Stimulated activated naive CD8-positive, alpha-beta T cell treated with anti-CD3 and anti-CD28 coated beads, Interleukin-15, amount 100 ng/mL, for 72 hours (primary cell): ENCODE results near the gene PTPRCAP.

Source experiments
- ATAC-seq: fragments of 150-1000 bp; cut with Tn5 transposase; 2 replicates; pipeline ENCODE4 v1.10.0; 2021; ENCODE audit warnings: mild to moderate bottlenecking, moderate library complexity
- DNase-seq, 2 donors: peaks; one replicate each; pipeline ENCODE4 v3.0.0; 2021 to 2022
- H3K27ac Mint-ChIP-seq, 2 donors: one replicate each; pipeline ENCODE4 v1.8.0; 2022; ENCODE audit warnings: mild to moderate bottlenecking in 2 of 2, mixed read lengths in 2 of 2, moderate library complexity in 2 of 2
- H3K27me3 Mint-ChIP-seq: one replicate; pipeline ENCODE4 v1.8.0; 2022; ENCODE audit warnings: mixed read lengths
- H3K4me1 Mint-ChIP-seq: one replicate; pipeline ENCODE4 v1.8.0; 2022; ENCODE audit warnings: mild to moderate bottlenecking, mixed read lengths
- H3K4me3 Mint-ChIP-seq, 2 donors: one replicate each; pipeline ENCODE4 v1.8.0; 2022; ENCODE audit warnings: mild to moderate bottlenecking in 2 of 2, mixed read lengths in 2 of 2, moderate library complexity in 1 of 2
- H3K9me3 Mint-ChIP-seq, 2 donors: one replicate each; pipeline ENCODE4 v1.8.0; 2022; ENCODE audit warnings: mixed read lengths in 2 of 2

The PTPRCAP gene

DNA sequence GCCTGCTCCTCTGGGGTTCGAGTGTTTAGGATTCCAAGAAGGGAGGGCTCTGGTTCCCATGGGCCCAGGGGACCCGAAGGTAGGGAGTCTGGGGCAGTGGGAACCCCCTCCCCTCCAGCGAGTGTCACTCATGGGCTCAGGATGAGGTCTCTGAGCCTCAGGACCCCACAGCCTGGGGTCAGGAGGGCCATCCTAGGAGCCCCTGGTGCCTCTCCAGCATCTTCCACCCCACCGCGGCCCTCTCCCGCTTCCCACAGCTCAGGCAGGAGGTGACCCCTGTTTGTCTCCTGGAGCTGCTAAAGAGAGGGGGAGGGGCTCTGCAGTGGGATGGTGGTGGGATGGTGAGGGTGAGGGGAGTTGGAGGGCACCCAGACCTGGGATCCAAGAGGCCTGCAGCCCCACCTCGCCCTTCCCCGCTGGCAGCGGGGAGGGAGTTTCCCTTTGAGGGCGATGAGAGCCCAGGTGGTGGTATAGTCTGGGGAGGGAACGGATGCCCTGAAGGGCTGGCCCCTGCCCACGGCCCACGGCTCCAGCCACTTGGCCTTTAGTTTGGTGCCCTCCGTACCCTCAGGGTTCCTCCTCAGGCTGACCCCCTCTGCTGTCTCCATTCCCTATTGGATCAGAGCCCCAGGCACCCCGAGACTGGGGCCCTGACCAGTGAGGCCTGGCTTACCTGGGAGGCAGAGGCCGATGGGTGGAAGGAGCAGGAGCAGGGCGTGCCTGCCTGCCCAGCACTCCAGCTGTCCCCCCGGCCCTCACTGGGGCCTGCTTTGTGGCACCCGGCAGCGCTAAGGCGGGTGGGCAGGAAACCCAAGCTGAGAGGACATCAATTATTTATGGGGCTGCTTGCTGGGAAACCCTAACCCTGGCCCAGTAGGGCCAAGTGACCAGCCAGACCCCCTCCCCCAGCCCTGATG lies 16.6 kb upstream of the PTPRCAP start:
- H3K9me3 Mint-ChIP-seq: no peaks in the 10 kb centered on the region
- no peak overlapping the region for H3K4me3 Mint-ChIP-seq

DNA sequence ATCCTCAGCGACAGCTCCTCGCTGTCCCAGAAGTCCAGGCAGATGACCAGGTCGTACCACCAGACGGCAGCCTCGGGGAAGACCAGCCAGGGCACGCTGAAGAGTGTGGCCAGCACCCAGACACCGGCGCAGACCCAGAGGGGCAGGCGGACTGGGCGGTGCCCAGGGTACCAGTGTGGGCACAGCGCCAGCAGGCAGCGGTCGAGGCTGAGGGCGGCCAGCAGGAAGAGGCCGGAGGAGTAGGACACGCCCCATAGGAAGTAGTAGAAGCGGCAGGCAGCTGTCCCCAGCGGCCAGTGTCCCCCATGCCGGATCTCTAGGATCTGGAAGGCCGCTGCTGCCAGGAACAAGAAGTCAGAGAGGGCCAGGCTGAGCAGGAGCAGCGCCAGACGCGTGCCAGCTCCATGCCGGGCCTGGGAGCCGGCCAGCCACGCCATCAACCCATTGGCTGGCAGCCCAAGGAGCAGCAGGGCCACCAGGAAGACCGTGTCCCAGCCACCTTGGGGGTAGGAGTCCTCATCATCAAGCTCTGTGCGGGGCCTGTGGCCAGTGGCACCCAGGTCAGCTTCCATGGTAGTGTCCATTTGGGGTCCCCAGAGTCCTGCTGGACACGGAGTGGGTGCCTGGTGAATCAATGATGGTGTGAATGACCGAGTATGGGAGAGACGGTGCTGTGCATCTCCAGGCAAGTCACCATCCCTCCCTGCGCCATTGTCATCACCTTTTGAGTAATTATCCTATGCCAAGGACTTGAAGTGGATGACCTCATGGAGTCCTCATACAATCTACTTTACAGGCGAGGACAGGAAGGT lies 14.9 kb upstream of the PTPRCAP start, which contains the start of gene GPR152:
TSS of gene GPR152 (minus strand) at position 589 of the 812 bp plus-strand sequence. CDS start at position 584, 5 bp downstream.
- H3K27ac Mint-ChIP-seq: peak within 1 kb of the TSS in 1 of 2 donors; percentile 59
- H3K27me3 Mint-ChIP-seq: peaks cover 7% of the 10 kb centered on the region
- H3K9me3 Mint-ChIP-seq: no peaks in the 10 kb centered on the region
- ATAC-seq: no peak
- peaks cover 46% of the 10 kb centered on the region for H3K4me1 Mint-ChIP-seq
- no peak for DNase-seq
- H3K4me3 Mint-ChIP-seq: no peak within 1 kb of the TSS

More for the DNA sequence above, 16.6 kb upstream of the PTPRCAP start:
- ATAC-seq (no peak), DNase-seq (no peak)
- Mint-ChIP-seq H3K27ac (no peak overlapping the region), H3K27me3 (peaks cover 6% of the 10 kb centered on the region), H3K4me1 (peaks cover 33% of the 10 kb centered on the region)

DNA sequence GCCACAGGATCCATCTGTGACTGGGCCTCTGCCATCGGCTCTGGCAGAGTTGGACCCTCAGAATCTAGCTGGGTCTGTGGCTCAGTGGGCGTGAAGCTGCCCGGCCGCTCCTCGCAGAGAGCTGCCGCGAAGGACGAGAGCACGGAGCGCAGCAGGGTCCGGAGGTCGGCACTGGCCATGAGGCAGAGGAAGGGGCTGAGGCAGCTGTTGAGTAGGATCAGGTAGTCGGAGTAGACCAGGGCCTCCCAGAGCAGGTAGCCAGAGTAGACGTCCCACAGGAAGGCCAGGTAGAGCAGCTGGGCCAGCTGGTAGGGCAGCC lies 14.1 kb upstream of the PTPRCAP start:
- ATAC-seq (no peak), DNase-seq (no peak)
- H3K4me3 Mint-ChIP-seq: no peak overlapping the region
- peak overlapping the region in 1 of 2 donors; percentile 27 for H3K27ac Mint-ChIP-seq
- no peaks in the 10 kb centered on the region for H3K9me3 Mint-ChIP-seq
- H3K27me3 Mint-ChIP-seq: peaks cover 7% of the 10 kb centered on the region
- peaks cover 48% of the 10 kb centered on the region for H3K4me1 Mint-ChIP-seq

DNA sequence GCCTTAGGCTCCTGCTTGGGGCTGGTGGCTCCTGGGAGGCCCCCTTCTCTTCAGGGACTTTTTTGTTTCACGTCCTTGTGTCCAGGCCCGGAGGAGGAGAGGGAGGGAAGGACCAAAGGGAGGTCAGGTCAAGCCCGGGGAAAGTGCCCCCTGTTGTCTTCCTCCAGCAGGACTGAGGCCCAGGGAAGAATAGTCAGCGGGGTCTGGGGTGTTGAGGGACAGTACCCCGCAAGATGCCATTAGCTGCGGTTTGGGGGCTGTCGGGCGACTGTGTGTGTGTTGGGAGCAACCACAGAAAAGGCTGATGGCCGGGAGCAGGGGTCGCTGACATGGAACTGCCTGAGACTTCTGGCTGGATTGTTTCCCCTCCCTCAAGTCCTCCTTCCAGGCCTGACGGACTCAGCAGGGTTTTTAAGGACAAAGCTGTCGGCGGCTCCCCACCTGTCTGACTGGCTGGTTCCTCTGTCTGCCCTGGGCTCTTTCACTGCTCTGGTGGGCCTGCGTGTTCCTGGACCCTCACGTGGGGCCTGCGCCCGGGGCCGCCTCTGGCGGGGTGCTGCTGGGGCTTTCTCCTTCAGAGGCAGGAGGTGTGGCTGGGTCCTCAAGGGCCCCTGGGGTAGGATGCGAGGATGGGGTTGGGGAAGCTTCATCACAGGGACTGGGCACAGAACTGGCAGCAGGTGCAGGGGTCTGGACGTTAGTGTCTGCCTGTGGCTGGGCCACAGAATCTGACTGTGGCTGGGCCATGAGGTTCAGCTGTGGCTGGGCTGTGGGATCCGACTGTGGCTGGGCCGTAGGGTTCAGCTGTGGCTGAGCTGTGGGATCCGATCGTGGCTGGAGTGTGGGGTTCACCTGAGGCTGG lies 13.5 kb upstream of the PTPRCAP start:
- Mint-ChIP-seq H3K4me3 (no peak overlapping the region), H3K27me3 (peaks cover 7% of the 10 kb centered on the region), H3K27ac (peak overlapping the region in 1 of 2 donors; percentile 91), H3K9me3 (no peaks in the 10 kb centered on the region), H3K4me1 (peaks cover 54% of the 10 kb centered on the region)
- ATAC-seq (no peak), DNase-seq (no peak)

DNA sequence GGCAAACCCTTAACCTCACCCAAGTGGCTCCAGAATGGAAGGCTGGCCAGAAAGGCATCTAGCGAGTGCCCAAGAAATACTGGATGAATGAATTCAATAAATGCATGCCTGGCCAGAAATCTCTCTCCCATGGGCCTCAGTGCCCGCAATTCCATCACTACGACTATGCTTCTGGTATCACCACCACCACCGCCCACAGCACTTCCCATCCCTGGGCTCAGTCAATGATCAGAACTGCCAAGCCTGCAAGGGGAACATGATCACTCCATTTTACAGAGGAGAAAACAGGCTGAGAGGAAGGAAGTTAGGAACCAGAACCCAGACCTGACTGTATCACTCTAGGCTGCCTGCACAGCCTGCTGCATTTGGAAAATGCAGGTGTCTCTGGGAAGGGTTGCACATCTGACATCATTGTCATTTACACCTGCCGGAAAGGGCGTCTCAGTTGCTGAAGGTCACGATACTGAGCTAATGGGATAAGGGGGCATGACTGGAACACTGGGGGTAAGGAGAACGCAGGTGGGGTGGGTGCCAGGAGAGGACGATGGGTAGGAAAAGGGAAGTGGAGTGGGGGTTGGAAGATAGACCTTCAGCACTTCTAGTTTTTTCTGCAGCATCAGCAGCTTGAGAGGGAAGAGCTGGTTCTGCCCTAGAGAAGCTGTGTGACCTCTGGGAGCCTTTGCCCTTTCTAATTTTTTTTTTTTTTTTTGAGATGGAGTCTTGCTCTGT lies 11.8 kb upstream of the PTPRCAP start:
- no peak for ATAC-seq

DNA sequence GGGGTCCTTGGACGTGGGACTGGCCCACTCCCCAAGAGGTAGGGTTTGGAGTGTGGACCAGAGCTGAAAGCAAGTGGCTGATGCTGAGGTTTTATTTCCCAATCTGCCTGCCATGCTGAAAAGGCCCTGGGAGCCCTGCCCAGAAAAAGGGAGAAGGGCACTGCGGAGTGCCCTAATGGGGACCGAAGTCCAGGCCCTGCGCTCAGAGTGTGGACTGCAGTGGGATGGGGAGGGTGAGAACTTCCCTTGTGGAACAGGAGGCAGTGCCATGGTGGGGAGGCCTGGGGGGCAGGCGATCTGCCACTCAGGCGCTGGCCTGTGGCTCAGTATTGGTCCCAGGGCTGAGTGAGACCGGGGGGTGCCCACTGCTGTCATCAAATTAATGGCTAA lies 10.7 kb upstream of the PTPRCAP start:
- no peak for ATAC-seq
- H3K4me3 Mint-ChIP-seq: no peak overlapping the region
- H3K4me1 Mint-ChIP-seq: peaks cover 71% of the 10 kb centered on the region
- peaks cover 7% of the 10 kb centered on the region for H3K27me3 Mint-ChIP-seq
- H3K27ac Mint-ChIP-seq: peak overlapping the region; percentile 63 to 85
- no peak for DNase-seq
- H3K9me3 Mint-ChIP-seq: no peaks in the 10 kb centered on the region

More for the DNA sequence above, 11.8 kb upstream of the PTPRCAP start:
- Mint-ChIP-seq H3K27ac (peak overlapping the region in 1 of 2 donors; percentile 86), H3K4me3 (peak overlapping the region in 1 of 2 donors; percentile 3), H3K9me3 (no peaks in the 10 kb centered on the region), H3K4me1 (peaks cover 65% of the 10 kb centered on the region), H3K27me3 (peaks cover 7% of the 10 kb centered on the region)
- DNase-seq: no peak

DNA sequence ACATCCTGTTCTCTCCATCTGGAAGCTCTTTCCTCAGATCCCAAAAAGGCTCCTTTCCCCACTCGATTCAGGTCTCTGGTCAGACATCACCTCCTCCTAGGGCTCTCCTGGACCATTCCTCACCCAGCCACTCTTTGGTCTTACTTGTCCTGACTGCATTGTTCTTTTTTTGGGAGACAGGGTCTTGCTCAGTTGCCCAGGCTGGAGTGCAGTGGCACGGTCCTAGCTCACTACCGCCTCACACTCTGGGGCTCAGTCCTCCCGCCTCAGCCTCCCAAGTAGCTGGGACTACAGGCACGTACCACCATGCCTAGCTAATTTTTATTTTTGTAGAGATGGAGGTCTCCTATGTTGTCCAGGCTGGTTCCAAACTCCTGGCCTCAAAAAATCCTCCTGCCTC lies 8.0 kb upstream of the PTPRCAP start:
- Mint-ChIP-seq H3K27me3 (peaks cover 7% of the 10 kb centered on the region), H3K9me3 (no peaks in the 10 kb centered on the region), H3K4me1 (peaks cover 85% of the 10 kb centered on the region), H3K27ac (peak overlapping the region; percentile 64 to 84), H3K4me3 (peak overlapping the region; percentile 86)
- DNase-seq: no peak
- no peak for ATAC-seq

DNA sequence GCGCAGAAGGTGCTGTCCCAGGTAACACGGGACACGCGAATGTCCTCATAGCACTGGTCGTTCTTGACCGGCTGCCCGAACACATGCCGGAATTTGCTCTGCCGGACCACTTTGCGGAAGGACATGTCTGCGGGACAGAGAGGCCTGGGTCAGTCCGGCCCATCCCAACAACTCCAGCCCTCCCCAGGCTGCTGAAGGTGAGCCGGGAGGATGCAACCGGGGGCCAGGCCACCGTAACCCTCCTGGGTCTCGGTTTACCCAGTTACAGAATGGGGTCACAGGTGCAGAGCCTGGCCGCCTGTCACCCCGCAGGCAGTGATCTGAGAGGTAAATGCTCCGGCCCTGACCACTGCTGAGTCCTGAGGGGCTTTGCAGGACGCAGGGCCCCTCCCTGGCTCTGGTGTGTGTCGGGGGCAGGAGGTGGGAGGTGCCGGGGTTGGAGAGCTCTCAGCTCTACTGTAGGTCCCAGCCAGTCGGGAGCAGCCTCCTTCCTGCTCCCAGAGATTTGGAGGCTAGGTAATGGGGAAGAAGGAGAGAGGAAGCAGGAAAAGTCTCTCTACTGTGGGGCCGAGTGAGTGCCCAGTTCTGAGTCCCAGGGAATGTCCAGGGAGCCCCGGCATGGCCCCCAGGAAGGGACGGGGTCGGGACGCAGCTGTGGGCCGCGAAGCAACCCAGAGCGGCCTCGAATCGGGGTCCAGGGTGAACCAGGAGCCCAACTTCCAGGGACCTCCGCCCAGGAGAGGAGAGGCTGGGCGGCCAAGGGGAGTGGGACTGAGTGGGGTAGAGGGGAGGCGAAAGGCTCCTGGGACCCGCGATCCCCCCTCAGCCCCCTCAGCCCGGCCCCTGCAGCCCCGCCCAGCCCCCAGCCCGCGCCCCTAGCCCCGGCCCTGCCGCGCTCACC lies 5.3 kb upstream of the PTPRCAP start:
- ATAC-seq (no peak), DNase-seq (no peak)
- peaks cover 90% of the 10 kb centered on the region for H3K4me1 Mint-ChIP-seq
- H3K27me3 Mint-ChIP-seq: no peaks in the 10 kb centered on the region
- peak overlapping the region; percentile 77 to 89 for H3K4me3 Mint-ChIP-seq
- no peaks in the 10 kb centered on the region for H3K9me3 Mint-ChIP-seq
- H3K27ac Mint-ChIP-seq: peak overlapping the region; percentile 88

DNA sequence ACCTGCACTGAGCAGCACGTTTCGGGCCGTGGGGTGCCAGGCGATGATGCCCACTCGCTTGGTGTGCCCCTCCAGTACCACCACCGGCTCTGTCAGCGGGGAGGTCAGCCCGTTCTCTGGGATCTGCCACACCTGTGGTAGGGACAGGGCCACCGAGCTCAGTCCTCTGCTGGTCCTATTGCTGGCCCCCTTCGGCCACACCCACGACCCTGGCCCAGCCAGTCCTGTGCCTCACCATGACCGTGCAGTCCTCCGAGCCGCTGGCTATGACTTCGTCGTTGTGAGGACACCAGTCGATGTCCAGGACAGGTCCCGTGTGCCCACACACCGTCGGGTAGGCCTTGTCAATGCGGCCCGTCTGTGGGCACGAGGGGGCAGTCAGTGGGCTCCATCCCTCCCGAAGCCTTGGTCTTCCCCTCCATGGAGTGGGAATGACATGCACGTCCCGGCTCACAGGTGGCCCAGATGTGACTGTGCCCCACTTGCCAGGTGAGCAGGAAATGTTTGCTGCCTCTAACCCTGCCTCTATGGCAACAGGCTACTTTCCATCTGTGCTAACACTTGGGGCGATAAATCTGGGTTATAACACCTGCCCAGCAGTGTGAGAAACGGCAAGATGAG lies 4.4 kb upstream of the PTPRCAP start:
- Mint-ChIP-seq H3K9me3 (no peaks in the 10 kb centered on the region), H3K27ac (no peak overlapping the region), H3K4me1 (peaks cover 86% of the 10 kb centered on the region), H3K27me3 (no peaks in the 10 kb centered on the region), H3K4me3 (peak overlapping the region in 1 of 2 donors; percentile 89)
- no peak for ATAC-seq
- DNase-seq: no peak

DNA sequence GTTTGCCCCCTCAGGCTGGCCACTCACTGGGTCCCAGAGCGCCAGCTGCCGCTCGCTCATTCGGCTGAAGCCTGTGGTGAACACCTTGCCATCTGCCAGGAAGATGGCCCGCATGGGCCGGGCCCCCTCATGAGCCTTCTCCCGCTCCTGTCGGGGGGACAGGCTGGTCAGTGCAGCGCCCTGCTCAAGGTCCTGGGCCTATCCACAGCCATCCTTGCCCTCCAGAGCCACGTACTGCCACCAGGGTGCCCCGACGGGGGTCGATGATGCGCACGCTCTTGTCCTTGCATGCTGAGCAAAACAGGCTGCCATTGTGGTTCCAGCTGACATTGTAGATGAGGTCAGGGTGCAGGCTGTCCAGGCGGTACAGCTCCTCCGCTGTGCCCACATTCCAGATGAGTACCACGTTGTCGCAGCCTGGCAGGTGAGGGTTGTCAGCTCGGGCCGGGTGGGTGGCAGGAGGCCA lies 3.6 kb upstream of the PTPRCAP start:
- H3K9me3 Mint-ChIP-seq: no peaks in the 10 kb centered on the region
- no peaks in the 10 kb centered on the region for H3K27me3 Mint-ChIP-seq
- H3K4me3 Mint-ChIP-seq: peak overlapping the region in 1 of 2 donors; percentile 1
- ATAC-seq (no peak), DNase-seq (no peak)
- no peak overlapping the region for H3K27ac Mint-ChIP-seq
- peaks cover 81% of the 10 kb centered on the region for H3K4me1 Mint-ChIP-seq

DNA sequence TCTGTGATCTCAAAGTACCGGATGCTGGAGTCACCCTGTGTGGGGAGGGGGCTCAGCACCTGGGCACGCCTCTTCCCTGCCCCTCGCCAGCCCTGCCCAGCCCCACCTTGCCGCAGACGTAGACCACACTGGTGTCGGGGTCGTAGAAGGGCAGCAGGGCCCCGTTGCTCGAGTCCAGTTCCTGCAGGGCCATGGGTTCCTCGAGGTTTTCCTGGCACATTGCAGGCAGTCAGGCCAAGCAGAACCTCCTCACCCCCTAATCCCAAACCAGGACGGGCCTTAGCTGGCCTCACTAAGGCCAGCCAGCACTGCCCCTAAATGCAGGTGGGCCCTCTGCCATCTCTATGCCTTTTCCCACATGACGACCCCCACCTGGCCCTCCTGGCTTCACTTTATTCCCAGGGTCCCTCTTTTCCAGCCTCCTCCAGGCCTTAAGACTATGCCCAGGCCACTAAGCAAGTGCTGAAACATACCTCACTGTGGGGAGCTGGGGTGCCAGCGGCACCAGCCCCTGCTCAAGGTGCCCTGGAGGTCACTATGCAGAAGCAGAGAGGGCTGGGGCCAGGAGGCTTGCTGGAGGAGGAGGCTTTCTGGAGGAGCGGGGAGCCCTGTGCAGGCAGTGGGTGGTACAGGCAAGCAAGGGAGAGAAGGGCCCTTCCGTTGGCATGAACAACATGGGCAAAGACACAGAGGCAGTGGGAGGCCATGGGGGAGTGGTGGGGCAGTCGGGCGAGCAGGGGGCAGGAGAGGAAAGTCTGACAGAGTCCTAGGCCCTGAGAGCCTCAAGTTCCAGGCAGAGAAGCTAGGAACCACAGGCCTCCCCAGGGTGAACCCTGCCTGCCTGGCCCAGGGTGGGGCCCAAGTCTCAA lies 3.0 kb upstream of the PTPRCAP start:
- DNase-seq: peak in 1 of 2 donors; percentile 35
- H3K4me1 Mint-ChIP-seq: peaks cover 81% of the 10 kb centered on the region

DNA sequence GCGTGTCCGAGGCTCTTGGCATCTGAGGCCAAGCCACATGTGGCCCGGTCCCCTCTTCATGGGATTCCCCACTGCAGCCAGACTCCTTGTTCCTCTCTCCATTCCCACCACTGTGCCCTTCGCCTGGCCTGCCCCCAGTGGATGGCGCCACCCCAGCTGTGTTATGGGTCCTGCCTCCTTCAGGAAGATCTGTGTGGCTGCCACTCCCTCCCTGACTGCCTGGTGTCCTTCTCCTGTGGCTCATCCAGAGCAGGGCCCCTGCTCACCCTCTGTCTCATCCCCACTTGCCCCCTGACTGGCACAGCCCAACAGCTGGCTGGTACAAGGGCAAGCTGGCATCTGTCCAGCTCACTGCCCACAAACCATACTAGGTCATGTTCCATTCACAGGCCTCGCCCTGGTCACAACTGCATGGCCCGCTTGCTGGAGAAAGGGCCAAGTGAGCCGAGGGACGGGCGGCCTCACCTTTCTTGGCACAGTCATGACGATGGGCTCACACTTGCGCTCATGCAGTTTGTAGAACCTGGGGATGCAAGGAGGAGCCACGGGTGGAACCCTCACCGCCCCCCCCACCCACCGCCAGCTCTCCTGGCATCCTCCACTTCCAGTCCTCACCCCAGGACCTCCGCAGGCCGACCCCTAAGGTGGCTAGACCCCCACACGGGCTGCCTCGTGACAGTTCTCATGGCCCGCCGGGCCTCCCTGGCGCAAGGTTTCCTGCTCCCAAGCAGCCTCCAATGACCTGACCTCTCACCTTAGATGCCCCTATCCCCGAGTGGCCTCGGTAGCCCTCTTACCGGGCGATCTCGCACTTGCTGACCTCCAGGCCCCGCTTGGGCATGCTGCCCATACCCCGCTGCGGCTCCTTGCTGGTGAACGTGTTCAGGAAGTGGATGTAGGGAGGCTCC lies 2.1 kb upstream of the PTPRCAP start:
- peaks cover 81% of the 10 kb centered on the region for H3K4me1 Mint-ChIP-seq
- no peaks in the 10 kb centered on the region for H3K9me3 Mint-ChIP-seq
- ATAC-seq (no peak), DNase-seq (peak in 1 of 2 donors; percentile 45)
- H3K27me3 Mint-ChIP-seq: no peaks in the 10 kb centered on the region
- H3K4me3 Mint-ChIP-seq: peak overlapping the region; percentile 85 to 88
- H3K27ac Mint-ChIP-seq: peak overlapping the region; percentile 87 to 97

More for the DNA sequence above, 3.0 kb upstream of the PTPRCAP start:
- H3K4me3 Mint-ChIP-seq: peak overlapping the region; percentile 85 to 88
- no peaks in the 10 kb centered on the region for H3K9me3 Mint-ChIP-seq
- no peak for ATAC-seq
- H3K27me3 Mint-ChIP-seq: no peaks in the 10 kb centered on the region
- H3K27ac Mint-ChIP-seq: peak overlapping the region; percentile 87 to 97
